OCI-LY7 (cell line): Measurements from ENCODE around the gene PDE2A. TPM values are rescaled to one million over a fixed set of nuclear protein-coding genes. Genes with fewer than 3 reads are reported as not detected.

ENCODE experiments used
- BruUV-seq: library from RNA; stranded (reverse); fragments of 400-500 nt; replicated peaks from 2 replicates; lab custom pipeline; 2021; lab: Mats Ljungman, UMichigan
- CTCF ChIA-PET: fragments of 300-600 bp; sonication (Branson Sonifier 250); formaldehyde crosslinking; loops from one replicate; lab custom pipeline; 2022; ENCODE audit warnings: antibody characterized with exemption; ENCODE audit not compliant: unreplicated experiment; lab: Charles Lee
- POLR2A ChIA-PET: fragments of 300-600 bp; sonication (Branson Sonifier 250); formaldehyde crosslinking; loops from one replicate; lab custom pipeline; 2022; ENCODE audit warnings: antibody characterized with exemption; lab: Charles Lee
- DNase-seq: peaks from one replicate; pipeline ENCODE4 v3.0.0-alpha.2; 2015; ENCODE audit warnings: low spot score
- H2AFZ ChIP-seq: fragments of 200-600 bp; sonication (generic), shearing (Covaris generic); 2 replicates; pipeline ENCODE4 v1.6.1; 2014; ENCODE audit warnings: mild to moderate bottlenecking, antibody characterized with exemption, low read length, moderate library complexity
- H3K27ac ChIP-seq: fragments of 200-600 bp; sonication (generic); 2 replicates; pipeline ENCODE4 v1.5.1; 2014; ENCODE audit warnings: mixed run types, low read depth, mild to moderate bottlenecking, moderate library complexity, low read length, inconsistent platforms; ENCODE audit not compliant: poor library complexity, severe bottlenecking
- H3K36me3 ChIP-seq: fragments of 200-600 bp; sonication (generic); 2 replicates; pipeline ENCODE4 v1.6.1; 2014; ENCODE audit warnings: mild to moderate bottlenecking, antibody characterized with exemption, low read length, moderate library complexity, mixed read lengths; ENCODE audit not compliant: insufficient read depth
- H3K4me1 ChIP-seq: fragments of 200-600 bp; sonication (generic); 2 replicates; pipeline ENCODE4 v1.5.1; 2014; ENCODE audit warnings: mild to moderate bottlenecking, low read length; ENCODE audit not compliant: insufficient read depth, poor library complexity, severe bottlenecking
- H3K4me2 ChIP-seq: fragments of 200-600 bp; sonication (generic); 2 replicates; pipeline ENCODE4 v1.6.1; 2014; ENCODE audit warnings: mild to moderate bottlenecking, low read length
- H3K4me3 ChIP-seq: fragments of 200-600 bp; sonication (generic); 2 replicates; pipeline ENCODE4 v1.5.1; 2014; ENCODE audit warnings: mild to moderate bottlenecking, low read depth, low read length; ENCODE audit not compliant: poor library complexity, severe bottlenecking
- H3K79me2 ChIP-seq: fragments of 200-600 bp; sonication (generic); 2 replicates; pipeline ENCODE4 v1.6.1; 2016; ENCODE audit warnings: low read depth, mild to moderate bottlenecking, low read length, moderate library complexity, mixed read lengths; ENCODE audit not compliant: insufficient read depth
- H3K9me2 ChIP-seq: fragments of 200-600 bp; sonication (generic); 2 replicates; pipeline ENCODE4 v1.6.1; 2016; ENCODE audit warnings: mild to moderate bottlenecking, low read length, mixed read lengths; ENCODE audit not compliant: insufficient read depth
- H3K9me3 ChIP-seq: fragments of 200-600 bp; sonication (generic); 2 replicates; pipeline ENCODE4 v1.6.1; 2014; ENCODE audit warnings: mild to moderate bottlenecking, mixed run types, low read length, mixed read lengths
- H4K20me1 ChIP-seq: fragments of 200-600 bp; sonication (generic); 2 replicates; pipeline ENCODE4 v1.6.1; 2014; ENCODE audit warnings: mild to moderate bottlenecking, antibody characterized with exemption, low read length, moderate library complexity, mixed read lengths; ENCODE audit not compliant: insufficient read depth
- CTCF ChIP-seq: fragments of 200-600 bp; sonication (generic); conservative IDR thresholded peaks from 2 replicates; pipeline ENCODE4 v1.5.1; 2014; ENCODE audit warnings: mild to moderate bottlenecking, antibody characterized with exemption, low read length, moderate library complexity, mixed read lengths
- EZH2phosphoT487 ChIP-seq: fragments of 200-600 bp; sonication (generic); IDR thresholded peaks from 2 replicates; pipeline ENCODE4 v1.6.1; 2018; ENCODE audit warnings: low read depth, borderline replicate concordance, mild to moderate bottlenecking, mixed run types, antibody characterized with exemption, low read length, moderate library complexity, mixed read lengths
- intact Hi-C: fragments of 100-400 bp; cut with micrococcal nuclease; formaldehyde crosslinking; loops from one replicate; pipeline ENCODE4 v1.10.0; 2022; ENCODE audit not compliant: unreplicated experiment
- microRNA-seq: library from miRNA; unstranded; fragments of <30 nt; microRNA quantifications from one replicate; pipeline ENCODE4 v1.2.0, GENCODE V29; 2022; ENCODE audit warnings: borderline replicate concordance
- small RNA-seq: library from RNA; depleted of rRNA; stranded (forward); fragments of <200 nt; gene quantifications from one replicate; pipeline ENCODE3, GENCODE V24; 2014
- total RNA-seq, 2 experiments: library from RNA; depleted of rRNA in 1 of 2; stranded (reverse); fragments of >200 nt in 1 of 2; shearing (Covaris generic) in 1 of 2; gene quantifications; 2 replicates each; pipeline ENCODE4 v1.2.3, GENCODE V29; 2014 to 2022

PDE2A gene
- total RNA-seq, 2 experiments from 2014 or later, result 0.68 TPM; not detected in 1

DNA sequence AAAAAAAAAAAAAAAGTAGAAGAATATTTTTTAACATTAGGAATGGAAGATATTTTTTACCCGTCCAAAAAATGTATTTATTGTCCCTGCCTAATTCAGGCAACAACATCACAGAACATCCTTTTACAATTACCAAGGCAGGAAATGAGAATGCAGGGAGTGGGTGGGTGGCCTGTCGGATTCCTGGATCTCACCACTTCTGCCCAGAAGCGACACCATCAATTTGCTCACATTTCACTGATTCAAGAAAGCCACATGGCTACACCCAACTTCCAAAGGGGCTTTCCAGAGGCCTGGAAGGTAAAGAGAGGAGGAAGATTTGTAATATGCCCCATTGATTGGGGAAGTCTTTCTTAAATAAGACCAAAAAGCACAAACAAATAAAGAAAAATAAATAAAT, 146.1 kb downstream of the PDE2A start:
- intact Hi-C loops, result no loop called here
- ChIA-PET CTCF (no interaction called here), POLR2A (interaction anchor here (0.7 kb wide), 1 partner anchor 227 kb away, joined by 4 read pairs; no protein-coding TSS in a partner anchor)
- H3K4me2 ChIP-seq, result no peak overlapping the region
- H3K36me3 ChIP-seq, result no peaks in the 10 kb centered on the region
- H3K9me2 ChIP-seq, result no peaks in the 10 kb centered on the region
- H3K4me3 ChIP-seq, result no peak overlapping the region
- H3K27ac ChIP-seq, result no peak overlapping the region
- no peaks in the 10 kb centered on the region for H3K79me2 ChIP-seq
- H2AFZ ChIP-seq, result no peak overlapping the region
- H3K4me1 ChIP-seq, result no peaks in the 10 kb centered on the region
- H4K20me1 ChIP-seq, result no peaks in the 10 kb centered on the region
- no peak for DNase-seq
- TF ChIP-seq CTCF (no peak), EZH2phosphoT487 (no peak)
- no TSS peak for BruUV-seq
- no peaks in the 10 kb centered on the region for H3K9me3 ChIP-seq

Small RNA genes lying within 50 kb of the gene (microRNA-seq; reads per million reads assigned to microRNA genes)
- 295 reads per million, percentile 72 among the genes with 10 or more reads in this experiment for gene MIR139

Small RNA genes lying within 50 kb of the gene (small RNA-seq; reads per million reads assigned to genes)
- gene MIR139 (not detected), gene RNU7-105P (not detected)

Other genes starting within 250 kb of the PDE2A start
- gene CLPB, start 239.9 kb downstream of the PDE2A start, total RNA-seq (2014; rRNA removed; shearing (Covaris generic)), result 20.7 and 21.0 TPM in 2 replicates
- 25.8 and 27.1 TPM in 2 replicates for gene CLPB, start 239.9 kb downstream of the PDE2A start, total RNA-seq (2022)
- gene ARAP1, start 78.0 kb upstream of the PDE2A start, total RNA-seq (2014; rRNA removed; shearing (Covaris generic)), result 61.3 and 65.6 TPM in 2 replicates
- gene ARAP1, start 78.0 kb upstream of the PDE2A start, total RNA-seq (2022), result 96.9 and 106 TPM in 2 replicates
- gene STARD10, start 119.6 kb upstream of the PDE2A start, total RNA-seq (2014; rRNA removed; shearing (Covaris generic)), result 8.1 and 12.9 TPM in 2 replicates
- 10.4 and 12.1 TPM in 2 replicates for gene STARD10, start 119.6 kb upstream of the PDE2A start, total RNA-seq (2022)
- 99.1 and 103 TPM in 2 replicates for gene ATG16L2, start 140.0 kb upstream of the PDE2A start, total RNA-seq (2014; rRNA removed; shearing (Covaris generic))
- gene ATG16L2, start 140.0 kb upstream of the PDE2A start, total RNA-seq (2022), result 108 and 130 TPM in 2 replicates